Psoas muscle (tissue), 8 donors: ENCODE results near the gene CAV2. TPM values are rescaled to one million over a fixed set of nuclear protein-coding genes. Genes with fewer than 3 reads are reported as not detected.

Experiments used
- ATAC-seq, 4 donors: fragments of 200-7000 bp; cut with Tn5 transposase; one replicate each; pipeline ENCODE4 v1.9.1; 2020; ENCODE audit warnings: moderate library complexity in 3 of 4, mild to moderate bottlenecking in 2 of 4
- DNase-seq, 2 donors: peaks; one replicate each; pipeline ENCODE4 v3.0.0-alpha.2; 2020
- H3K27ac ChIP-seq: fragments of 200-600 bp; one replicate; pipeline ENCODE4 v1.8.0; 2022
- H3K27me3 ChIP-seq, 3 donors: fragments of 200-600 bp in 1 of 3; one replicate each; pipeline versions ENCODE4 v1.6.1 to v1.8.0; 2013 to 2022; ENCODE audit warnings: low read length in 2 of 3, mild to moderate bottlenecking in 2 of 3, moderate library complexity in 1 of 3; ENCODE audit not compliant: insufficient read depth in 3 of 3
- H3K36me3 ChIP-seq, 2 donors: fragments of 200-600 bp in 1 of 2; one replicate each; pipeline versions ENCODE4 v1.6.1 to v1.8.0; 2013 to 2022; ENCODE audit warnings: low read depth in 1 of 2, mild to moderate bottlenecking in 1 of 2, moderate library complexity in 1 of 2; ENCODE audit not compliant: insufficient read depth in 1 of 2
- H3K4me1 ChIP-seq: fragments of 200-600 bp; one replicate; pipeline ENCODE4 v1.8.0; 2022
- H3K4me3 ChIP-seq: fragments of 200-600 bp; one replicate; pipeline ENCODE4 v1.8.0; 2022; ENCODE audit warnings: mild to moderate bottlenecking
- H3K9me3 ChIP-seq: fragments of 200-600 bp; one replicate; pipeline ENCODE4 v1.8.0; 2022
- WGBS, 3 donors: extraction: QIAGEN DNeasy Blood & Tissue Kit; methylation state at CpG; one replicate each; pipeline versions ENCODE4 v1.1.6 to v1.1.7; 2013; 5-methylcytosine and 5-hydroxymethylcytosine counted together
- intact Hi-C, 2 donors: fragments of 100-400 bp; cut with DNase I; formaldehyde crosslinking; loops; one replicate each; pipeline versions ENCODE4 v1.11.0 to v1.14.2; 2022
- polyA plus RNA-seq, 3 donors: library from polyadenylated mRNA; stranded (reverse); fragments of 200-250 nt; gene quantifications; one replicate each; pipeline ENCODE4 v1.2.3, GENCODE V29; 2013
- total RNA-seq, 4 donors: library from RNA; stranded (reverse); fragmentation: NEBNext Ultra II Directional in 2 of 4; extraction: Animal tissue kit (Norgen Biotek cat#: 25700) in 2 of 4; gene quantifications; one replicate each; pipeline versions ENCODE4 v1.2.1 to v1.2.4, GENCODE V29; 2021 to 2023
- TF ChIP-seq, protein P1 (sequence below): fragments of 200-600 bp; IDR thresholded peaks from one replicate; pipeline ENCODE4 v1.8.0; 2022; ENCODE audit warnings: antibody characterized with exemption
- donor health status: healthy with polysubstance abuse.
- donor health status: DM: no; HTN: no; CAD: no; lungs with moderate emphysema.
- donor health status: Bipolar disorder and iron deficiency.
- donor health status: healthy.
- donor health status: DM: yes; HTN: yes; CAD: no.
- donor health status: DM: no; HTN: no; CAD: no.
- donor health status: DM: no; HTN: no; CAD: no.
- donor health status: DM: yes; HTN: yes; CAD: no.

Gene CAV2
- total and polyA plus RNA-seq, 7 donors, result 10.9 to 20.1 (median 15.7) TPM

- 24 to 31% (median 26%) methylated on average over 12 of the region's 12 CpGs for whole genome bisulfite sequencing, 3 donors
- no peaks in the 10 kb centered on the region for H3K9me3 ChIP-seq
- intact Hi-C loops, result no loop called here
- H3K36me3 ChIP-seq, result no peaks in the 10 kb centered on the region
- ATAC-seq, result peak; percentile 51 to 77 (median 52)
- DNase-seq, result no peak
- no peaks in the 10 kb centered on the region for H3K27me3 ChIP-seq
- peak overlapping the region; percentile 57 for H3K27ac ChIP-seq
- TF ChIP-seq, protein P1, sequence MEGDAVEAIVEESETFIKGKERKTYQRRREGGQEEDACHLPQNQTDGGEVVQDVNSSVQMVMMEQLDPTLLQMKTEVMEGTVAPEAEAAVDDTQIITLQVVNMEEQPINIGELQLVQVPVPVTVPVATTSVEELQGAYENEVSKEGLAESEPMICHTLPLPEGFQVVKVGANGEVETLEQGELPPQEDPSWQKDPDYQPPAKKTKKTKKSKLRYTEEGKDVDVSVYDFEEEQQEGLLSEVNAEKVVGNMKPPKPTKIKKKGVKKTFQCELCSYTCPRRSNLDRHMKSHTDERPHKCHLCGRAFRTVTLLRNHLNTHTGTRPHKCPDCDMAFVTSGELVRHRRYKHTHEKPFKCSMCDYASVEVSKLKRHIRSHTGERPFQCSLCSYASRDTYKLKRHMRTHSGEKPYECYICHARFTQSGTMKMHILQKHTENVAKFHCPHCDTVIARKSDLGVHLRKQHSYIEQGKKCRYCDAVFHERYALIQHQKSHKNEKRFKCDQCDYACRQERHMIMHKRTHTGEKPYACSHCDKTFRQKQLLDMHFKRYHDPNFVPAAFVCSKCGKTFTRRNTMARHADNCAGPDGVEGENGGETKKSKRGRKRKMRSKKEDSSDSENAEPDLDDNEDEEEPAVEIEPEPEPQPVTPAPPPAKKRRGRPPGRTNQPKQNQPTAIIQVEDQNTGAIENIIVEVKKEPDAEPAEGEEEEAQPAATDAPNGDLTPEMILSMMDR, result no peak
- no peaks in the 10 kb centered on the region for H3K4me1 ChIP-seq
- peak overlapping the region; percentile 60 for H3K4me3 ChIP-seq
Observed at GRCh38 chr7:116511552-116512519, 12.3 kb downstream of the CAV2 start.

DNA sequence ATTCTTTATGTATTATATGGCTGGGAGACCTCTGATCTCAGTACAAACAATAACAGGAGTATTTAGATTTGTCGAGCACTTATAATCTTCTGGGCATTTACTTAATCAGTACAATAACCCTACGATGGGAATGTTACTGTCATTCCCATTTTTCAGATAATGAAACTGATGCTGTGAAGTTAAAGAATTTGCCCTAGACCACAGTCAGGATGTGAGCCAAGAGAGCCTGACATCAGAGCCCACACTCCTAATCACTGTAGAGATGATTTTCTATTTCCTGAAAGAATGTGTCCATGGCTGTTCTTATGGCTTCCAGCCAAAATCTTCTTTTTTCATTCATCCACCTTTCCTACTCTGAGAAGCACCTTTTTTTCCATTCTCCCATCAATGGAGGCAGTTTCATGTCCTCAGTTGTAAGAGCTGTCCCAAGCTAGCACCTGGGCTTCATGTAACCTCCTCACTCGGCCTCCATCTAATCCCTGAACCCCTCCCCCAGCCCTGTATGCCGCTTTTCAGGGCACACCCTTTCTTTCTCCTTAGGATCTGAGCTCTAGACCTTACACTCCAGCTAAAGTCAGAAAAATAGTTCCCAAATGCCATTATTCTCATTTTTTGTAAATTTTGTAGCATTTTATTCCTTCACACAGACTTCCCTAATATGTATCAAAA, 13.1 kb downstream of the CAV2 start:
- H3K4me3 ChIP-seq, result peak overlapping the region; percentile 60
- DNase-seq (no peak), ATAC-seq (no peak)
- H3K4me1 ChIP-seq, result no peaks in the 10 kb centered on the region
- H3K27ac ChIP-seq, result peak overlapping the region; percentile 57
- 48 to 58% (median 52%) methylated on average over 4 of the region's 4 CpGs for WGBS, 3 donors
- intact Hi-C loops, result no loop called here
- no peaks in the 10 kb centered on the region for H3K27me3 ChIP-seq
- H3K9me3 ChIP-seq, result no peaks in the 10 kb centered on the region
- TF ChIP-seq, protein P1, result no peak
- H3K36me3 ChIP-seq, result no peaks in the 10 kb centered on the region

GRCh38 chr7:116515584-116515983, 16.0 kb downstream of the CAV2 start:
- intact Hi-C loops, result no loop called here
- Histone ChIP-seq H3K9me3 (no peaks in the 10 kb centered on the region), H3K27ac (no peak overlapping the region), H3K4me1 (no peaks in the 10 kb centered on the region), H3K36me3 (no peaks in the 10 kb centered on the region), H3K4me3 (no peak overlapping the region), H3K27me3 (no peaks in the 10 kb centered on the region)
- TF ChIP-seq, protein P1, result no peak
- no peak for DNase-seq
- ATAC-seq, result no peak

GRCh38 chr7:116516324-116516723, 16.8 kb downstream of the CAV2 start:
- no peak for DNase-seq
- no peak for ATAC-seq
- Histone ChIP-seq H3K4me1 (no peaks in the 10 kb centered on the region), H3K4me3 (no peak overlapping the region), H3K36me3 (no peaks in the 10 kb centered on the region), H3K27me3 (no peaks in the 10 kb centered on the region), H3K9me3 (no peaks in the 10 kb centered on the region), H3K27ac (no peak overlapping the region)
- TF ChIP-seq, protein P1, result no peak
- intact Hi-C loops, result no loop called here
